HL-60 (cell line): ENCODE results near the gene MIDN.

ENCODE experiments used
- CTCF ChIP-seq: IDR thresholded peaks from one replicate; pipeline ENCODE4 v1.5.1; 2011; ENCODE audit warnings: low read length, control low read depth, inconsistent platforms; ENCODE audit not compliant: insufficient read depth
- GABPA ChIP-seq: IDR thresholded peaks from 2 replicates; pipeline ENCODE4 v1.6.1; 2012; ENCODE audit warnings: low read depth
- POLR2AphosphoS5 ChIP-seq: IDR thresholded peaks from 2 replicates; pipeline ENCODE4 v1.6.1; 2012; ENCODE audit warnings: low read depth
- REST ChIP-seq: IDR thresholded peaks from 2 replicates; pipeline ENCODE4 v1.6.1; 2012; ENCODE audit warnings: low read depth; ENCODE audit not compliant: insufficient replicate concordance

GRCh38 chr19:1240925-1241324, 7.5 kb upstream of the MIDN start:
- TF ChIP-seq REST (no peak), POLR2AphosphoS5 (no peak), CTCF (no peak), GABPA (no peak)
